Measurements from ENCODE around the gene GMPPB.

Gene GMPPB

GRCh38 chr3:49683162-49683561 is 40.6 kb downstream of the GMPPB start:
- Histone ChIP-seq H3K36me3 (peaks cover 52 to 67% (median 59%) of the 10 kb centered on the region in 3 donors), H3K4me3 (no peak overlapping the region), H3K27ac (no peak overlapping the region), H3K4me1 (peaks cover 0 to 16% (median 9%) of the 10 kb centered on the region in 4 donors), H3K27me3 (no peaks in the 10 kb centered on the region), H3K9me3 (no peaks in the 10 kb centered on the region)
- no peak for DNase-seq
- TF ChIP-seq CTCF (IDR thresholded peaks at IDR 0.05), result no peak
- intact Hi-C loops (cut with DNase I; ENCODE audit: low total_unique reads), result no loop called here

- no peak overlapping the region for H3K27ac ChIP-seq
- peaks cover 67 to 83% (median 75%) of the 10 kb centered on the region in 3 donors for H3K36me3 ChIP-seq
- H3K9me3 ChIP-seq, result no peaks in the 10 kb centered on the region
- no peak for TF ChIP-seq CTCF (IDR thresholded peaks at IDR 0.05)
- H3K27me3 ChIP-seq, result no peaks in the 10 kb centered on the region
- H3K4me3 ChIP-seq, result no peak overlapping the region
- intact Hi-C loops (cut with DNase I; ENCODE audit: low total_unique reads), result no loop called here
- H3K4me1 ChIP-seq, result peaks cover 0 to 9% (median 4%) of the 10 kb centered on the region in 4 donors
- DNase-seq, result no peak
Observed at GRCh38 chr3:49681543-49681942, 42.2 kb downstream of the GMPPB start.

GRCh38 chr3:49681232-49681522 is 42.6 kb downstream of the GMPPB start:
- Histone ChIP-seq H3K4me3 (no peak overlapping the region), H3K36me3 (peaks cover 71 to 87% (median 79%) of the 10 kb centered on the region in 3 donors), H3K9me3 (no peaks in the 10 kb centered on the region), H3K27ac (no peak overlapping the region), H3K4me1 (peaks cover 0 to 6% (median 2%) of the 10 kb centered on the region in 4 donors), H3K27me3 (no peaks in the 10 kb centered on the region)
- no peak for DNase-seq
- TF ChIP-seq CTCF (IDR thresholded peaks at IDR 0.05), result no peak
- intact Hi-C loops (cut with DNase I; ENCODE audit: low total_unique reads), result no loop called here

- intact Hi-C loops (cut with DNase I; ENCODE audit: low total_unique reads), result no loop called here
- Histone ChIP-seq H3K9me3 (no peaks in the 10 kb centered on the region), H3K27me3 (no peaks in the 10 kb centered on the region), H3K4me1 (peaks cover 0 to 3% (median 0%) of the 10 kb centered on the region in 4 donors), H3K36me3 (peaks cover 75 to 92% (median 83%) of the 10 kb centered on the region in 3 donors), H3K27ac (no peak overlapping the region), H3K4me3 (no peak overlapping the region)
- TF ChIP-seq CTCF (IDR thresholded peaks at IDR 0.05), result no peak
- no peak for DNase-seq
Observed at GRCh38 chr3:49680493-49681231, 43.1 kb downstream of the GMPPB start.

GRCh38 chr3:49675912-49676311 is 47.8 kb downstream of the GMPPB start:
- Histone ChIP-seq H3K4me1 (peaks cover 0 to 20% (median 15%) of the 10 kb centered on the region in 4 donors), H3K27ac (no peak overlapping the region), H3K4me3 (no peak overlapping the region), H3K9me3 (no peaks in the 10 kb centered on the region), H3K27me3 (no peaks in the 10 kb centered on the region), H3K36me3 (peaks cover 49 to 52% (median 51%) of the 10 kb centered on the region in 3 donors)
- no peak for TF ChIP-seq CTCF (IDR thresholded peaks at IDR 0.05)
- intact Hi-C loops (cut with DNase I; ENCODE audit: low total_unique reads), result no loop called here
- DNase-seq, result no peak
